Midbrain (tissue), 1 donor: ENCODE results near the gene SSH3.
A peak's percentile ranks its signal among the peaks of the same experiment; 100 is the strongest.
"Not testable (repeated sequence)": the region's sequence is repeated elsewhere in the genome, so short reads cannot be mapped to it uniquely, and the experiment has no call there.

Experiments used
- DNase-seq: peaks from one replicate; lab custom pipeline; 2025; lab: John Stamatoyannopoulos, UW

Gene SSH3

DNA sequence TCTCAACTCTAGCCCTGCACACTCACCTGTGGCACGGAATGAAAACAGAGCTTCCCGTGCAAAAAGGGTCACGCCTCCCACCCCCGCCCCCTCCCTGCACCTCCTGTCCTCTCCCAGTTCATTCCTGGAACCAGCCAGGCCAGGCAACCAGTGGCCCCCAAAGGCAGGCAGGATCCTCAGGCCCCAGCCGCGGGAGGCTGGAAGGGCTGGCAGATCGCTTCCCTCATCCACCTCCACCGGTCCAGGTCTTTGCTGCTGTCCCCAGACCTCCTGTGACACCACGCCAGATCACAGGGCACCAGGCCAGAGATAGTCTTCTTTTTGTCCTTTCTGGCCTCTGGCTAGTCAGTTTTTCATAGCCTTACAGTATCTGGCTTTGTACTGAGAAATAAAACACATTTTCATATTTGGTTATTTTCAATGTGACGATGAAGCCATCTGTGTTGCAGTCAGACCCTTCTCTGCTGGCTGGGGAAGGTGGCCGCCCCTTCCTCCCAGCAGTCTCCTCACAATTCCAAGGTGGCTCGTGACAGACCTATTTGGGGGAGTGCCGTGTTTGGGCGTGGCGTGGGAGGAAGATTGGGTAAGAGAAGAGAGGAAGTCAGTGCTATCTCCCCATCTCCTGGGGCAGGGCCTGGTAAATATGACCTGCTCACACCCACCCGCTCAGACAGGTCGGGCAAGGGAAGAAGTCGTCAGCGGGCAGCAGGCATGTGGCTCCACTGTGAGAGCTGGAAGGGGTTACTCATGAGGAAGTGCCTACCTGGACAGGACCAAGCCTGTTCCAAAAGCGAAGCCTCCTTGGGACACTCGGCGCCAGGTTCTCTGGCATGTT, 9.1 kb downstream of the SSH3 start:
- no peak for DNase-seq

DNA sequence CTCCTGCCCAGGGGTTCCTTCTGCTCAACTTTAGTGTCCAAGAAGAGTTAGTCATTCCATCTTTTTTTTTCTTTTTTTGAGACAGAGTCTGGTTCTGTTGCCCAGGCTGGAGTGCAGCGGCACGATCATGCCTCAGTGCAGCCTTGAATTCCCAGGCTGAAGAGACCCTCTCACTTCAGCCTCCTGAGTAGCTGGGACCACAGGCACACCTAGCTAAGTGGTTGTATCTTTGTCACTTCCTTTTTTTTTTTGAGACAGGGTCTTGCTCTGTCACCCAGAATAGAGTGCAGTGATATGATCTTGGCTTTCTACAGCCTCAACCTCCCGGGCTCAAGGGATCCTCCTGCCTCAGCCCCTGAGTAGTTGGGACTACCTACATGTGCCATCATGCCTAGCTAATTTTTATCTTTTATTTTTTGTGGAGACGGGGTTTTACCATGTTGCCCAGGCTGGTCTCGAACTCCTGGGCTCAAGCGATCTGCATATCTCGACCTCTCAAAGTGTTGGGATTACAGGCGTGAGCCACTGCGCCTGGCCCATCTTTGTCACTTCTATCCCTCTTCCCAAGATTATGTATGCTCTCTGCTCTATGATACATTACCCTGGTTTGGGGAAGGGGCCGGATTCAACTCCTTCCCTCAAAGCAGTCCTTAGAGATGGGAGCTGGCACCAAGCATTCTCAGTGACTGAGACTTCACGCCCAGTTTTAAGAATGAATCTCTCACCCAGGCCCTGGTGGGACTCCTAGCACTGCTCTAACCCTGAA, 10.0 kb downstream of the SSH3 start:
- no peak for DNase-seq

DNA sequence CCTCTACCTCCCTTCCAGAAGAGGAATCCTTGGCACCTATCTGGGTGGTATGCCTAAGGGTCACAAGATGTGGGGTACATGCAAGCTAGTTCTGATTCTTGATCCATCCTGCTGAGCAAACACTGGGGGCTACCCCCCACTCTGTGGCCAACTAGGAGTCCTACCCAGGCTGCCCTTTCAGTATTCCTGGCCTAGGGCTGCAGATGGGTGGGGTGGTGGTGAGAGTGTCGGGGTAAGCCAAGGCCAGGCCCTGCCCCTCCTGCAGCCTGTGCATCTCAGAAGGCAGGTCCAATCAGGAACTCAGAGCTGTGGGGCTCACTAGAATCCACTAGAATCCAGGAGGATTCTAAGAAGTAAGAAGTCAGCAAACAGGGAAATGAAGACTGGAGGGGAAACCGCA, 10.9 kb downstream of the SSH3 start:
- no peak for DNase-seq

DNA sequence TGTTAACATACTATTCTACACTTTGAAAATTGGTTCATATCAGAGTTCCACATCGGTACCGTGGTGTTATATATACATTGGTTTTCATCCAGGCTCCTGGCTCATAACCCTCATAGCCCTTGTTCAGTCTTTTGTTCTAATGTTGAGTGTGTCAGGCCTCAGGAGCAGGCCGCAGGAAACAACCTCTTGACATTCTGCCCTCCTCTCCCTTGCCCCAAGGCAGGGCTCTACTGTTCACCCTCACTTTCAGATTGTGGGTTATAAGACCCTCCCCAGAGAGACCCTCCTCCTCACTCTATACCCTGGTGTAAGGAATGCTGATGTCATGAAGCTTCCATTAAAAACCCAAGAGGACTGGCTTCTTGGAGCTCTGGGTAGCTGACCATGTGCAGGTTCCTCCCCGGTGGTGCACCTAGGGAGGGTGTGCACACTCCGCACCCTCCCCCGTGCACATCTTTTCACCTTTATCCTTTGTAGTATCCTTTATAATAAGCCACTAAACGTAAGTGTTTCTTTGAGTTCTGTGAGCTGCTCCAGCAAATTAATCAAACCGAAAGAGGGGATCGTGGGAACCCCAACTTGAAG, 12.1 kb downstream of the SSH3 start:
- DNase-seq: no peak

DNA sequence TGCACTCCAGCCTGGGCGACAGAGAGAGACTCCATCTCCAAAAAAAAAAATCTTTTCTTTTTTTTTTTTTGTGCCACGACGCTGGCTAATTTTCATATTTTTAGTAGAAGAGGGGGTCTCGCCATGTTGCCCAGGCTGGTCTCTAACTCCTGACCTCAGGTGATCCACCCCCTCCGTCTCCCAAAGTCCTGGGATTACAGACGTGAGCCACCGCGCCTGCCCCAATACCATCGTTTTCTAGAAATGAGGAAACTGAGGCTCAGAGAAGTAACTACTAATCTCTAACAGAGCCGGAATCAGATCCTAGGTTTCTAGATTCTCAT, 13.5 kb downstream of the SSH3 start:
- DNase-seq: no peak

DNA sequence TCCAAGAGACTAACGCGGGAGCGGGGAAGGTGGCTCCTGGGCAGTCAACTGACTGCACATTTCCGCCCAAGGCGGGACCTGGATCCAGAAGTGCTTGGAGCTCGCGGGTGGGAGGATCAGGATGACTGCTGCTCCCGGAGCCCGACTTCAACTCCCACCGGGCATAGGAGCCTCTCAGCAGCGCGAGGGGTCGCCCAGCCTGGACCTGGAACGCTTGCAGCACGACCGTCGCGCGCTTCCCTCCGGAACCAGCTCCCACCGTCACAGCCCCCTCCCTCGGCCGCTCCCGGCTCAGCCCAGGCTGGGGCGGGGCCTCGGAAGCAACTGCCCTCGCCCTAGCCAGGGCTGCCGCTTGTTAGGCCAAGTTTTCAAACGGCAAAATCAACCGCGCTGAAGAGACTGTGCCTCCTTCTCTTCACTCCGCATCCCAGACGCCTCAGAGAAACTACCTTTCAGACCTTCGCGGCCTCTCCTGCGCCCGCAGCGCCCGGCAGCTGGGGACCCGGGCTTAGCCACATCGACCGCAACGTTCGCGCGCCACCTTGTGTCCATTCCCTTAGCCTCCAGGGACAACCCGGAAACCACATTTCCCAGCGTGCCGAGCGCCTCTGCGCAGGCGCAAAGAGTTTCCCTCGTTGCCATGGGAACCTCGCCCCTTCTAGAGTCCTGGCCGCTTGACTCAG, 14.0 kb downstream of the SSH3 start:
- DNase-seq: peak; percentile 97

DNA sequence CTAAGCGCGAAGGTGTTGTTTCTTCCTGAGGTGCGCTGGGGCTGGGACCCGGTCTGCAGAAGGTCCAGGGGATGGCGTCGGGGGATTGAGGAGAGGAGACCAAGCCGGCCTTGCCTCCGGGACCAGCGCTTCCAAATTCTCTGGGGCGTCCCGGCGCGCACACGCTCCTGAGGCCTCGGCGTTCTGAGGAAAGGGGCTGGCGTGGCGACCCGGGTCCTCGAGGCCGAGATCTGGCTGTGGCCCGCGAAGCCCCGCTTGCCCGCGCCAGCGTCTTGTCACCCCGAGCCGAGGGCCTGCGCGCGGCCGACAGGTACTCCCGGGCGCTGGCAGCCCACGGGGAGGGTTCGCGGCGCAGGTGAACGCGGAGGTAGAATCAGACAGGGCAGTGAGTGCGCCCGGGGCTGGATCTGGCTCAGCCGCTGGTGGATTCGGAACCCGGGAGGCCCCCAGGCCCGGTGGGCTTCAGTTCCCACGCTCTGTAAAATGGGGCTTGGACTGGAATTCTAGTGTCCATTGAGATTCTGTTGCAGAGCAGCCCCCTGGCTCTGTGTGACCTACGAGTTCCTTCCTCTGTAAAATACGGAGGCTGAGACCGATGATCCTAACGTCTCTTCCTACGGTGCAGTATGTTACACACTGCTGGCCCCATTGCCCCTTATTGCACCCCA, 14.7 kb downstream of the SSH3 start:
- no peak for DNase-seq

DNA sequence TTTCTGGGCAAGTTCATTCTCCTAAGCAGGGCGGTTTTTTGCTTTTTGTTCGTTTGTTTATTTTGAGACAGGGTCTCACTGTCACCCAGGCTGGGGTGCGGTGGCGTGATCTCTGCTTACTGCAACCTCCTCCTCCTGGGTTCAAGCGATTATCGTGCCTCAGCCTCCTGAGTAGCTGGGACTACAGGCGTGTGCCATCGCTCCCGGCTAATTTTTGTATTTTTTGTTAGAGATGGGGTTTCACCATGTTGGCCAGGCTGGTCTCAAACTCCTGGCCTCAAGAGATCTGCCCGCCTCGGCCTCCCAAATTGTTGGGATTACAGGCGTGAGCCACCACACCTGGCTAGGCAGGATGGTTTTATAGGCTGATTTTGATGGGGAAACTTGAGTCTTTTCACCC, 15.5 kb downstream of the SSH3 start:
- DNase-seq: not testable (repeated sequence)

DNA sequence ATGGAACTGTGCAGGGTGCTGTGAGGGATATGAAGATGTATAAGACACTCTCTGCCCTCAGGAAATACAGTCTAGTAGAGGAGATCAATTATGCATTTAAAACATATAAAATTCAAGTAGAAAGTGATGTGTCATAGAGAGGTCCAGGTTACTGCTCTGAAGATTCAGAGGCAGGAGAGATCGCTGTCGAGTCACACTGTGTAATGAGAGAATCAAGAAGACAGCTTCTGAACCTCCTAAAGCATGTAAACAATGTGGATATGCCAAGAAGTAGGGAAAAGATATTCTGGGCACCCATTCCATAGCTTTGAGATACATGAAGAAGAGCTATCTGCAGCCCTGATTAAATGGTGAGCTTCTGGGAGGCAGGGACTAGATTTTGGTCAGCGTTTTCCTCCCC, 16.7 kb downstream of the SSH3 start:
- DNase-seq: no peak

DNA sequence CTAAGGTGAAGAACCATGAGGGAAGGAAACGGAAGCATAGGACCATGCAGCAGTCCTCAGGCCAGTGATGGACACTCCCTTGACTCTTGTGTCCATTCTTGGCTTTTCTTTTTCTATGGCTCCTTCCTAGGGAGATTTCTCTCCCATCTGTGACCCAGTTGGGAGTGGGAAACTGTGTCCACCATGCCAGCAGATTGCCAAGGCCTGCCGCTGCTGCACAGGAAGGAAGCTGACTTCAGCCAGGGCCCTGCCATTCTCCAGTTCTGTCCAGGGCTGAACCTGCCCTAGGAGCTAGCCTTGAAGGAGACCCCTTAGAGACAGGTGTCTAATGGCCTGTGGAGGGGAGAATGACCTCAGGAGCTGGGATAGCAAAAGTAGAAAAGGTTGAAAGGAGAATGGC, 17.4 kb downstream of the SSH3 start:
- no peak for DNase-seq

DNA sequence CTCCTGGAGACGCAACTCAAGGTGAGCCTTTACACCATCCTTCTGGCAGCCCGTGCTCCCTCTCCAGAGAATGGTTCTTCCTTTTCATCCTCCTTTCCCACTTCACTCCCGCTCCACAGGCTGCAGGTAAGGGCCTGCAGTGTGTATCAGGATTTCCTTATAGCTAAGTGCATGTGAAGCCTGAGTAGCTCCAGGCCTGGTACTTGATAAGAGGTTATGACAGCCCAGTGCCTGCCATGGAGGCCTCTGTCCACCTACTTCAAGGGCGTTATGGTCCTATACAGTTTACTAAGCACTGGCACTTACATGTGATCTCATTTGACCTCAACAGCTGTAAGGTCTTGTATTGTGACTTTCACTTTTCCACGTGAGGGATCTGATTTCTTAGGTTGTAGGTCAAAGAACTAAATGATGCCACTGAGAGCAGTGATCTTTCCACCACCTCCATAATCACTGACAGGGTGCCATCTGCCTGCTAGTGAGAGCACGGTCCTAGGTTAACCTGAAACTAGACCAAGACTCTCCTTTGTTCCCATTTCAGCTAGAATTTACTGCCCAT, 18.1 kb downstream of the SSH3 start:
- DNase-seq: no peak

DNA sequence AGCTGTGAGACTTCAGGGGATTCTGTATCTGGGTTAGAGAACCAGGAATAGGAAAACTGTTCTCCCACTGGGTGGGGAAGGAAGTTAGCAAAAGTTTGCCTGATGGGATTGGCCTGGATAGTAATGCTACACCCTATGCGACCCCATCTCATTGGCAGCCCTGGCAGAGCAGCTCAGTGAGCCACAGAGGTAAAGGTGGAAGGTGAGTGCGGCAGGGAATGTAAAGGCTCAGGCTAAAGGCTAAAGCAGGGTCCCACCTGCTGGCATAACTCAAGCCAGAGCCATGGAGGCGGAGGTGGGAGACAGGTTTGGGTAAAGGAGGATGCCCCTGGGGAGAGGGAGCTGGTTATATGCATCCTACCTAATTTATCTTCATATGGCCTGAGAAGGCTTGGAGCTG, 18.7 kb downstream of the SSH3 start:
- no peak for DNase-seq

DNA sequence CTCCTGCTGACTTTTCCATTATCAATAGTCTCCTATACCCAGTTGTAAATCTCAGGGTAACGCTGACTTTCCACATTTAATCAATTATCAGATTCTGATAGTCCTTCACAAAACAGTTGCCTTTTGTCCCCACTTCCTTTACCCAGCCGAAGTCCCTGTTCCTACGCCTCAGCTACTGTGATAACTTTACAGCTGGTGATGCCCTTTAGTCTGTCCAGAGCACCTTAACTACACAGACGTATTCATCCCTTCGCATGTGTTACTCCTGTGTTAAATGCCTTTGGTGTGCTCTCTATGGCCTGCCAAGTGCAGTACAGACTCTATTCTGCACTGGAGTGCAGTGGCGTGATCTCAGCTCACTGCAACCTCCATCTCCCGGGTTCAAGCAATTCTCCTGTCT, 20.2 kb downstream of the SSH3 start:
- no peak for DNase-seq

DNA sequence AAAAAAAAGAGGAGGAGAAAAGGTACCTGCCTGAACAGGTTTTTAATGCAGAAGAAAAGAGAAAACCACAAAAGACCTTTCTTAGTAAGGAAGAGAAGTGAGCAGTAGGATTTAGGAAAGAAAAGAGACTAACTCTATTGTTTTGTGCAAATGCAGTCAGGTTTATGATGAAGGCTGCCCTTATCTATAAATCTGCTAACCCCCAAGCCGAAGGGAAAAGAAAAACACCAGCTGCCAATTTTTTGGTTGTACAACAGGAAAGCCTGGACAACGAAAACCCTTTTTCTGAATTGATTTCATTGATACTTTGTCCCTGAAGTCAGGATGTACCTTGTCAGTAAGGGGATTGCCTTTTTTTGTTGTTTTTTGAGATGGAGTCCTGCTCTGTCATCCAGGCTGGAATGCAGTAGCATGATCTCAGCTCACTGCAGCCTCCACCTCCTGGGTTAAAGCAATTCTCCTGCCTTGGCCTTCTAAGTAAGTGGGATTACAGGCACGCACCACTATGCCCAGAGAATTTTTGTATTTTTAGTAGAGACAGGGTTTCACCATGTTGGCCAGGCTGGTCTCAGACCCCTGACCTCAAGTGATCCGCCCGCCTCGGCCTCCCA, 28.9 kb downstream of the SSH3 start:
- DNase-seq: no peak

DNA sequence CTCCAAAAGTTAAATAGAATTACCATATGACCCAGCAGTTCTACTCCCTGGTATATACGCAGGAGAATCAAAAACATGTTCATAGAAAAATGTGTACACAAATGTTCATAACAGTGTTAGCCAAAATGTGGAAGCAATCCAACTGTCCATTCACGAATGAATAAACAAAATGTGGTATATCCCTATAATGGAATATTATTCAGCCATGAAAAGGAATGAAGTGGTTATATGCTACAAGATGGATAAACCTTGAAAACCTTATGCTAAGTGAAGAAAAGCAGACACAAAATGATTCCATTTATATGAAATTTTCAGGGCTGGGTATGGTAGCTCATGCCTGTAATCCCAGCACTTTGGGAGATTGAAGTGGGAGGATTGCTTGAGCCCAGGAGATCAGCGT, 33.9 kb downstream of the SSH3 start:
- no peak for DNase-seq

DNA sequence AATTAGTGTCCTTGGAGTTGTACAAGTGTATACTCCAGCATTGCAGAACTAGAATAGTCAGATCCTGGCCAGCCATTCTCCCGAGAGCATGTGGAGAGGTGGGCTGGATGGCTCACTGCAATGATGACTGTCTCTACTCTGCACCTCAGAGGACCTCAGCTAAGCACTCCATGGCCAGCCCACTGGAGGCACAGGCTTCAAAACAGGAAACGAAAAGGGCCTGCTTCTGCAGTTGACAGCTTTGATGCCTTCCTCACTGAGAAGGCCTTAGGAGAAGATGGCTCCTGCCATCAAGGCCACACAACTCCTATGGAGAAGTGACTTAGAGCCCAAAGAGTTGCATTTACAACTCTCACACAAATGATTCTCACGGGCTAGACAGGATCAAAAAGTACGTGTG, 40.9 kb downstream of the SSH3 start:
- no peak for DNase-seq

DNA sequence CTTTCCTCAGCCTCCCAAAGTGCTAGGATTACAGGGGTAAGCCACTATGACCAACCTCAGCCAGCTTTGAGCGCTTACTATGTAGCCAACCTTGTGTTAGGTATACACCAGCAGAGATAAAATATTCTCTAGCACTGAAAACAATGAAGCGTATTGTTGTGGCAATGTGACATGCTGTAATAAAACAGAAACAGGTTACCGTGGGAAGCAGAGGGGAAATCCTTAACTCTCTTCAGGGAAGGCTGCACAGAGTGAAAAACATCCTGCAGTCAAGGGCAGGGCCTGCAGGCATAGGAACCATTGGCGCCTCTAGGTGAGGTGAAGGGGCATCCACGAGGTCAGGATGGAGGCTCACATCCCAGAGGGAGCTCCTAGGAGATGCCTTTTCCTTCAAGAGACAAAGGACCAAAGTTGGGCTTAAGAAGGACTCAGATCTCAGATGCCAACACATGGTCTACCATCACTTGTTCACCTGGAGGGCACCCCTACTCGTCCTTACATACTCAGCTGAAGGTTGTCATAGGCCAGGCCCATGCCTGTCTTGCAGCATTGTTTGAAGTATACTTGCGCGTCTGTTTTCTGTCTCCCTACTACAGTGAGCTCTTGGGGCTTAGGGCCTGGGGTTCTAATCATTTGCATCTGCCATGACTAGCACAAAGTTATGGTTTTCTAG, 42.1 kb downstream of the SSH3 start:
- no peak for DNase-seq

DNA sequence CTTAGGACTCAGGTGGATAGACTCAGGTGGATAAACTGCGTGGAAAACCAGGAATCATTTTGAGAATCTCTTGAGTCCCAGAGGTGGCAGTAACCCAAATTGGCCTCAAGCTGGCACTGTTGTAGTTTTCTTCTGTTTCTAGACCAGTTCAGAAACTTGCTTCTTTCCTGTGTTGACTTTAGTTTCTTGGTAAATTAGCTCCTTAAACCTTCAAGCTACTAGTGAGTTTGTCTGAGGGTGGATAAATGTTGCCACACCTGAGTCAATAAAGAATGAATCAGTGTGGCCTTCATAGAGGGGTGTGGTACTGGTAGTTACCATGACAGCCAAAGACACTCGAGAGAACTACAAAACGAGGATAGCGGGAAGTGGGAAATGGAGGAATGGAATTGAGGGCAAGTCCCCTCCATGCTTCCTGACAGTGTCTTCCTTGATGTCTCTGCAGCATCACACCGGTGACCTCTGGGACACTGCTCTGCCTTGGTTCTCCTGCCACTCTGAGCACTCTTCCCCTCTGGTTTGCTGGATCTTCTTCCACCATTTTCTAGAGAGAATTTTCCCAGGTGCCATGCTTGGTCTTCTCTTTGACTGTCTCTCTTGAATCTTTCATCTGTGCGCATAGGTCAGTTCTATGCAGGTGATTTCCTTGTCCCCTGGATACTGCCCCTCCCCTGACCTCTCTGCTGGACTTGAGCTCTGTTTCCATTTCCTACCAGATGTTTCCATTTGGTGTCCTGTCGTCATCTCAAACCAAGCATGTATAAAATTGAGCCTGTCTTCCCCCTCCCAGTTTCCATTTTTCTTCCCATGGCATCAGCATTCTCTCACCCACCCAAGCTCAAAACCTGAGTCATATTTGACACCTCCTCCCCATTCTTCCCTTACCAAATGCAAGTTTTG, 42.8 kb downstream of the SSH3 start:
- no peak for DNase-seq

DNA sequence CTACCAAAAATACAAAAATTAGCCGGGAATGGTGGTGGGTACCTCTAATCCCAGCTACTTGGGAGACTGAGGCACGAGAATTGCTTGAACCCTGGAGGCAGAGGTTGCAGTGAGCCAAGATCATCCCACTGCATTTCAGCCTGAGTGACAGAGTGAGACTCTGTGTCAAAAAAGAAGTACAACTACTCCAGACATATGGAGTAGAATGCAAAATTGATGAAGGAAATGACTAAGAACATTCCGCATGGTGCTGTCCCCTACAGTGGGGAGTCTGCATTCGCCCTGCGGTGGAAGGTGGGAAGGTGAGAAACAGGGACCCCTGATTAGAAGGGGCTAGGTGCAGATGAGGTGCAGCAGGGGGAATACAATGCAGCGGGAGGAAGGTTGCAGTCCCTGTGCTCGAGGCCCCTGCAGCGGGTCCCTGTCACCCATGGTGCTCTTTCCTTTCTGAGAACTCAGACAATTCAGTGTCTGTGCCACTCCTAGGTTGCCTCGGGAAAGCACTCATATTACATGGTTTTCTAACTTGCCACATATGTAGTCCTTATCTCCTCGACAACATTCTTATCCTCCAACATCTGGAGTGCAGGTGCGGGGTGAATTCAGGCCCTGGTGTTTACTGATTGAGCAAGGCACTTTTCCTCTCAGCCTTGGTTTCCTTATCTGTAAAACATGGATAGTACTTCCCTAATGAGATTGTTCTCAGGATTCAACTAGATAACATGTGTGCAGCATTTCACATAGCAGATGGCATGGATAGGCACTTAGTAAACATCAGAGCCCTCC, 44.8 kb downstream of the SSH3 start:
- DNase-seq: no peak
